ENCODE measurements around the gene LOXHD1.

Gene LOXHD1

DNA sequence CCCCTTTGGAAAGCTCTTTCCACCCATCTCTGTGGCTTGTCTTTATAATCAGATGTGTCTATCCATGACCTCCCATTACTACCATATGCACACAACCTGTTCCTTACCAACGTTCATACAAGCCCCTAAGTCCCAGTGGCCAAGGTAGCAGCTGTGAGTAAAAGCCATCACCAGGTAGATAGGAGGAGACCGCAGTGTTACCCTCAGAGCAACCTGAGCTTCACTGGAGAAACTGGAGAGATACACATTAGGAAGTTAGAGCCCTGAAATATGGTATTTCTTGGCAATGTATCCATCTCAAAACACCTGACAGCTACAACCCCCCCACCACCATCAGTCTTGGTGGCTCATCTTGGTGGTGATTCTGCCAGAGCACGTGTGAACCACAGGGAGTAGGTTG lies 26.0 kb downstream of the LOXHD1 start:
- H3K4me1 ChIP-seq (ENCODE audit: insufficient read depth, low read length) = no peaks in the 10 kb centered on the region
- H3K4me3 ChIP-seq (ENCODE audit: low read length) = no peak overlapping the region
- H2AFZ ChIP-seq (ENCODE audit: low read depth, low read length) = no peak overlapping the region
- H3K27me3 ChIP-seq (ENCODE audit: insufficient read depth, low read length) = no peaks in the 10 kb centered on the region
- no peaks in the 10 kb centered on the region for H3K9me3 ChIP-seq (ENCODE audit: low read length)
- H3K36me3 ChIP-seq (ENCODE audit: insufficient read depth, low read length) = no peaks in the 10 kb centered on the region

DNA sequence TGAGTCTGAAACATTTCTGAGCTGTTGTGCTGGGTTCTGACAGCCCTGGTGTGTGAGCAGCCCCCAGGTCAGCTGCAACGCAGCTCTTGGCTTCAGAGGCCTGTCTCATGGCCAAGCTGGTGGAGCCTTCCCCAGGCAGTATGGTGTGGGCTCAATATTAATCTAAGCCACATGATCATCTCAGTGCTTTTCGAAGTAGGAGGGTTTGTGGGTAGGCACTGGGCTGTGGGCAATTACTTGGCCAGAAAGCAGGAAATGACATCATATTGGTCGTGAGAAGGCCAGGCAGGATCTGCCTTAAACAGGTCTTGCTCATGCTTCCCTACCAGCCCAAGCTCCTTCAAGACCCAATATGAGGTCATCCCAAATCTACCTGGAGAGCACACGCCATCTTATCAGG lies 26.9 kb downstream of the LOXHD1 start:
- Histone ChIP-seq H3K4me3 (ENCODE audit: low read length) (no peak overlapping the region), H2AFZ (ENCODE audit: low read depth, low read length) (no peak overlapping the region), H3K27me3 (ENCODE audit: insufficient read depth, low read length) (no peaks in the 10 kb centered on the region), H3K9me3 (ENCODE audit: low read length) (no peaks in the 10 kb centered on the region), H3K4me1 (ENCODE audit: insufficient read depth, low read length) (no peaks in the 10 kb centered on the region), H3K36me3 (ENCODE audit: insufficient read depth, low read length) (no peaks in the 10 kb centered on the region)

DNA sequence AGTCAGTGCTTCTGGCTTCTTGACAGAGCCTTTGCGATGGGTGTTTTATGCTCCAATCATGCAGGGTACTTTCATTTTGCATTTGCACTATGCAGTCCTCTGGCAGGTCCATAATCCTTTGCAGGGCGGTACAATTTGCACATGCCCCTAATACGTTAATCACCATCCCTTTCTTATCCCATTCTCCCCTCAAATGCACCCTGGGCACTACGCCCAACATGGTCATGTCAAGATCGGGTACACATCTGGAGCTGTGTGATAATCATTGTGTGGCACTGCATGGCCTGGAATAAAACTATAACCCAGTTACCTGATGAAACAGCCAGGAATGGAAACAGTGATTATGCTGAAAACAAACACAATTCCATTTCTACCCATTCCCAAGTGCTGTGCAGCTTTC lies 27.7 kb downstream of the LOXHD1 start:
- no peaks in the 10 kb centered on the region for H3K27me3 ChIP-seq (ENCODE audit: insufficient read depth, low read length)
- H3K9me3 ChIP-seq (ENCODE audit: low read length) = no peaks in the 10 kb centered on the region
- no peaks in the 10 kb centered on the region for H3K4me1 ChIP-seq (ENCODE audit: insufficient read depth, low read length)
- no peak overlapping the region for H3K4me3 ChIP-seq (ENCODE audit: low read length)
- H3K36me3 ChIP-seq (ENCODE audit: insufficient read depth, low read length) = no peaks in the 10 kb centered on the region
- no peak overlapping the region for H2AFZ ChIP-seq (ENCODE audit: low read depth, low read length)

DNA sequence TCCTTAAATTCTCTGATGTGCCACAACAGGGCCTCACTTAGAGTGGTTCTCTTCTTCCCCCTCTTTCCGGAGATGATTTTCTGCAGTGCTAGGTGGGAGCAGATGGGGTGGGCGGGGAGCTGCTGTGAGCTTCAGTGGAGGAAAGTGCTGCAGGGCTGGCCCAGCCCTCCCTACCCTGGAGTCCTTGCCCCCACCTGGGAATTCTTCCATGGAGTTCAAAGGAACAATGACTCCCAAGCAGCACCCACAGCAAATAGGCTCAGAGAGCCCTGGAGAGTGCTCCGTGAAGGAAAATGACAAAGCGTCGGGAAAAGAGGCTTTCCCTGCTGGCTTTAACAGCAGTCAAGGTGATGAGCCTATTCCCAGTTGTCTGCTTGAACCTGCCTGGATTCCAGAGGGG lies 28.8 kb downstream of the LOXHD1 start:
- Histone ChIP-seq H3K36me3 (ENCODE audit: insufficient read depth, low read length) (no peaks in the 10 kb centered on the region), H2AFZ (ENCODE audit: low read depth, low read length) (no peak overlapping the region), H3K27me3 (ENCODE audit: insufficient read depth, low read length) (no peaks in the 10 kb centered on the region), H3K4me1 (ENCODE audit: insufficient read depth, low read length) (no peaks in the 10 kb centered on the region), H3K4me3 (ENCODE audit: low read length) (no peak overlapping the region), H3K9me3 (ENCODE audit: low read length) (no peaks in the 10 kb centered on the region)

DNA sequence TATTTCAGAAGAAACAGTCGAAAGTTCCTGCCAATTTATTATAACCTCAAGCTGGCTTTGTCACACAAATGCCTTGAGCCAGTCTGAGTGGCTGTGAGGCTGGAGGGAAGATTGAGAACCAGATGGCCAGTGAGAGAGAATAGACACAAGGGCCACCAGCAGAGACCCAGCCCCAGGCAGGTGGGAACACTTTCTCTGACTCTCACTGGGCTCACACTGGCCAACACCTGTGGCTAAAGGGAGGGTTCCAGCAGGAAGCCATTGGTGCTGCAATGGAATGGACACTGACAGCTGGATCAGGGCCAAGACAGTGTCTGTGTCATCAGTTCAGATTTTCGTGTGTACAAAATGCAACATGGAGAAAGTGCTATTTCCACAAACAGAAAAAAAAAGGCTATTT lies 29.9 kb downstream of the LOXHD1 start:
- no peaks in the 10 kb centered on the region for H3K4me1 ChIP-seq (ENCODE audit: insufficient read depth, low read length)
- no peaks in the 10 kb centered on the region for H3K36me3 ChIP-seq (ENCODE audit: insufficient read depth, low read length)
- H3K4me3 ChIP-seq (ENCODE audit: low read length) = no peak overlapping the region
- no peak overlapping the region for H2AFZ ChIP-seq (ENCODE audit: low read depth, low read length)
- no peaks in the 10 kb centered on the region for H3K27me3 ChIP-seq (ENCODE audit: insufficient read depth, low read length)
- no peaks in the 10 kb centered on the region for H3K9me3 ChIP-seq (ENCODE audit: low read length)

DNA sequence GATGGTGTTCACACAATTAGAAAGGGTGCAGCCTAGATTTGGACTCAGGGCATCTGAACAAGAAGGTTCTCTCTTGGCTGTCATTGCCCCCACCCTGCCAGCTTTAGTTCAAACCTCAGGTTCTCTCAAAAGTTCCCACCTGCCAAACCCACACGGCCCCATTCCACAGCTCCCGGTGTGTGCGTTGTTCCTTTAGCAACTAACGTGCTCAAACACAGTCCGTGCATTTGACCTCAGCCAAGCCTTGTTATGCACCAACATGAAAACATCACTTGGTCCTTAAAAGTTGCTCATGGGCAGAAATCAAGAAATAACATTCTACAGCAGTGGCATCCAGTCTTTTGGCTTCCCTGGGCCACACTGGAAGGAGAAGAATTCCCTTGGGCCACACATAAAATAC lies 32.0 kb downstream of the LOXHD1 start:
- no peak overlapping the region for H2AFZ ChIP-seq (ENCODE audit: low read depth, low read length)
- no peak overlapping the region for H3K4me3 ChIP-seq (ENCODE audit: low read length)
- H3K9me3 ChIP-seq (ENCODE audit: low read length) = no peaks in the 10 kb centered on the region
- peaks cover 3% of the 10 kb centered on the region for H3K27me3 ChIP-seq (ENCODE audit: insufficient read depth, low read length)
- H3K36me3 ChIP-seq (ENCODE audit: insufficient read depth, low read length) = no peaks in the 10 kb centered on the region
- H3K4me1 ChIP-seq (ENCODE audit: insufficient read depth, low read length) = no peaks in the 10 kb centered on the region

DNA sequence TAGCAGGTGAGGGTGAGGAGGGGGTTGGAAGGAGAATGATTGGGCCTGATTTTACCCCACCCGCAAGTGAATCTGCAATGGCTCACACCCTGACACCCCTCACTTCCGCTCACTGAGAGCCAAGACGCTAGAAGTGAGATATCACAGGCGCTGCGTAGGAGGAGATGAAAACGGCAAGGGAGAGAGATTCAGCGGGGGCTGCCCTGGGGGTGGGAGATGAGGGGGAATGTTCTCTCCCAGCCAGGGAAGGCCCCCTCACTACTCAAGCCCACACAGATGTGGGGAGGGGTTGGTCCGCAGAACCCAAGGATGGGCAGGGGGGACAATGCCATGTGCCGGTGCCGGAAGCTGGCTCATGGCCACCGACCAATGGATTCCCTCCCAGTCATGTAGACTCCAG lies 32.9 kb downstream of the LOXHD1 start:
- no peaks in the 10 kb centered on the region for H3K9me3 ChIP-seq (ENCODE audit: low read length)
- no peak overlapping the region for H2AFZ ChIP-seq (ENCODE audit: low read depth, low read length)
- no peaks in the 10 kb centered on the region for H3K36me3 ChIP-seq (ENCODE audit: insufficient read depth, low read length)
- peaks cover 5% of the 10 kb centered on the region for H3K27me3 ChIP-seq (ENCODE audit: insufficient read depth, low read length)
- no peak overlapping the region for H3K4me3 ChIP-seq (ENCODE audit: low read length)
- H3K4me1 ChIP-seq (ENCODE audit: insufficient read depth, low read length) = no peaks in the 10 kb centered on the region

DNA sequence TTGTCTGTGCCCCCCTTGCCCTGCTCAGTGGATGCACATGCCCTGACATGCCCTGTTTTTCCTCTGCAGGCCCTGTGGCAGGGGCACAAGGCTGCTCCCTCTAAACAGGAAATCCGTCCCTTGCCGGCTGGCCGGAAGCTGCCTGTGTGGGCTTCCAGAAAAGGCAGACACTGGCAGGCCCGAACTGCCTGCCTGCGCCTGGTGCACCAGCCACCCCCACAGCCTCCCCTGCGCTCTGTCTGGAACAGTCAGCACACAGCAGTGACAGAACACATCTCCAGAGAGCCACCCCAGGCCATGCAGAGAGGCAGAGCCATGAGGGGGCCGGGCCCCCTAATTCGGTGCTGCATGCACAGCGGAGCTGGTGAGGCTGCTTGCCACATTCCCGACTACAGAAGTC lies 33.5 kb downstream of the LOXHD1 start:
- Histone ChIP-seq H2AFZ (ENCODE audit: low read depth, low read length) (no peak overlapping the region), H3K4me3 (ENCODE audit: low read length) (no peak overlapping the region), H3K4me1 (ENCODE audit: insufficient read depth, low read length) (no peaks in the 10 kb centered on the region)

DNA sequence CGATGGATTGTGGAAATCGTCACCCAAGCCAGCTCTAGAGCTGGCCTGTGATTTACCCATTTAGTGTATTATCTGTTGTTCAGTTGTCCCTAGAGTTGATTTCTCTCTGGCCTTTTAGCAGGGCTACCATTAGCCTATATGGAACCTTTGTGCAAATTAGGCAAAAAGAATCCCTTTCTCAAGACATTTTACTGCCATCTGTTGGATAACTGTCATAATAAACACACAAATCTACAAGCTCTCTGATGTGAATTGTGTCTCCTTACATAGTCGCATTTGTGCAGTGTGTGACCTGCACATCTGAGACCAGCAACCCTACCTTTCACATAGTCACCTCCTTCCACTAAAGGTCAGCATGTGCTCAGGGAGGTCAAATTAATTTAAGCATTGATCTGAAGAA lies 34.0 kb downstream of the LOXHD1 start:
- H3K4me3 ChIP-seq (ENCODE audit: low read length) = no peak overlapping the region
- no peak overlapping the region for H2AFZ ChIP-seq (ENCODE audit: low read depth, low read length)
- peaks cover 5% of the 10 kb centered on the region for H3K27me3 ChIP-seq (ENCODE audit: insufficient read depth, low read length)
- no peaks in the 10 kb centered on the region for H3K36me3 ChIP-seq (ENCODE audit: insufficient read depth, low read length)
- H3K9me3 ChIP-seq (ENCODE audit: low read length) = no peaks in the 10 kb centered on the region
- H3K4me1 ChIP-seq (ENCODE audit: insufficient read depth, low read length) = no peaks in the 10 kb centered on the region

More for the DNA sequence above, 33.5 kb downstream of the LOXHD1 start:
- H3K27me3 ChIP-seq (ENCODE audit: insufficient read depth, low read length) = peaks cover 5% of the 10 kb centered on the region
- no peaks in the 10 kb centered on the region for H3K36me3 ChIP-seq (ENCODE audit: insufficient read depth, low read length)
- no peaks in the 10 kb centered on the region for H3K9me3 ChIP-seq (ENCODE audit: low read length)

DNA sequence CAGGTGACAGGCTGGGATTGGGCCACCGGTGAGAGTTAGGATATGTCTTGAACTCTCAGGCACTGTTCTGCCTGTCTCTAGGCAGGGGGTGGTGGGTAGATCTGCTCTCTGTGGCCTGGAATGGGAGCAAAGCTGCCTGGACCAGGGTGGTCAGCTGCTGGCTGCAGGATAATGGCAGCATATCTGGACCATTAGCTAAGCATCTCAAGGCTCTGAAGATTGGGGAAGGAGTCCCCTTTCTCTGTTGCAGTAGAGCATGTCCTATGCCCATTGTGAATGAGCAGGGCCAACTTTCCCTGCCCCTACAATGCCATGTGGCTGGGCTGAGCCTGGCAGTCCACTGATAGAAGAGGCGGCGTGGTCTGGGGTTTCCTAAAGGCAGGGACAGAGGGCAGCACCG lies 34.6 kb downstream of the LOXHD1 start:
- H2AFZ ChIP-seq (ENCODE audit: low read depth, low read length) = no peak overlapping the region
- H3K27me3 ChIP-seq (ENCODE audit: insufficient read depth, low read length) = peaks cover 5% of the 10 kb centered on the region
- H3K9me3 ChIP-seq (ENCODE audit: low read length) = no peaks in the 10 kb centered on the region
- H3K4me3 ChIP-seq (ENCODE audit: low read length) = no peak overlapping the region
- no peaks in the 10 kb centered on the region for H3K36me3 ChIP-seq (ENCODE audit: insufficient read depth, low read length)
- no peaks in the 10 kb centered on the region for H3K4me1 ChIP-seq (ENCODE audit: insufficient read depth, low read length)

DNA sequence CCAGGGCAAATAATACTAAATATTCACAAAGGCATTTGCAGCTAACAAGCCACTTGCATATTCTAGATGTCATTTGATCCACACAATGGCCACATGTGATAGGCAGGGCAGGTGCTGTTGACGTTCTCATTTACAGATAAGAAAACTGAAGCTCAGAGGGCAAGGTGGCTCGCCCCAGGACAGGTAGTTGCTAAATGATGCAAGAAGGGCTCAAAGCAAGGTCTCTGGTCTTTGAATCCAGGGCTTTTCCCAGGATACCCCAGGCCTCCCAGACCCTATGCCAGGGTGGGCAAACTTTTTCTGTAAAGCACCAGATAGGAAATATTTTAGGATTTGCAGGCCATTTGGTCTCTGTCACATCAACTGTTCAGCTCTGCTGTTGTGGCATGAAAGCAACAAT lies 35.1 kb downstream of the LOXHD1 start:
- H2AFZ ChIP-seq (ENCODE audit: low read depth, low read length) = no peak overlapping the region
- H3K36me3 ChIP-seq (ENCODE audit: insufficient read depth, low read length) = no peaks in the 10 kb centered on the region
- H3K9me3 ChIP-seq (ENCODE audit: low read length) = no peaks in the 10 kb centered on the region
- H3K4me1 ChIP-seq (ENCODE audit: insufficient read depth, low read length) = no peaks in the 10 kb centered on the region
- H3K4me3 ChIP-seq (ENCODE audit: low read length) = no peak overlapping the region
- peaks cover 5% of the 10 kb centered on the region for H3K27me3 ChIP-seq (ENCODE audit: insufficient read depth, low read length)

DNA sequence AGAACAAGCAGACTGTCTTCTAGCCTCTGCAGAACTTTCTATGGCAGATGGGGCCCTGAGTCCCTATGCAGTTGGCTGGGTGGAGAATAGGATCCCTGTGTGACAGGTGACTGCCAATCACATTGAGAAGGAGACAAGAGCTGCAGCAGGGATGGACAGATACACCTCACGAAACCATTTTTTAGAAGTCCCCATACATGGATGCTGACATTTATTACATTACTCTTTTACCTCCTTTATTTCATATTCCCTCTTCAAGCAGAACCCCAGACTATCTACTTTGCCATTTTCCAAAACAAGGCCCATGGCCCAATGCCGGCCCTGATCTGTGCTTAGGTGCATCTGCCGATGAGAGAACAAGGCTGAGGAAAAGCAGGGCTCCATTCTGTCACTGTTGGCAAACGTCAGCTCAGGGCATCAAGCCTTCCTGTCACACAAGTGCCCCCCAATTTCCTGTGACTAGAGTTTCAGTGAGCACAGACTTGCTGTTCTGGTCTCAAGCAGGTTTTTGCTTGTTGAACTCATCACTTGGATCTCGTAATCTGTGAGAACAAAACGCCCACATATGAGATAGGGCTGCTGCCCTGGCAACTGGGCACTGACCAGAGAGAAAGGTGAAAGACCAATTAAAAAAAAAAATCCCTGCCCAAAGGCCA lies 35.8 kb downstream of the LOXHD1 start:
- Histone ChIP-seq H3K36me3 (ENCODE audit: insufficient read depth, low read length) (no peaks in the 10 kb centered on the region), H2AFZ (ENCODE audit: low read depth, low read length) (no peak overlapping the region), H3K4me1 (ENCODE audit: insufficient read depth, low read length) (no peaks in the 10 kb centered on the region), H3K27me3 (ENCODE audit: insufficient read depth, low read length) (peaks cover 5% of the 10 kb centered on the region), H3K9me3 (ENCODE audit: low read length) (no peaks in the 10 kb centered on the region), H3K4me3 (ENCODE audit: low read length) (no peak overlapping the region)

DNA sequence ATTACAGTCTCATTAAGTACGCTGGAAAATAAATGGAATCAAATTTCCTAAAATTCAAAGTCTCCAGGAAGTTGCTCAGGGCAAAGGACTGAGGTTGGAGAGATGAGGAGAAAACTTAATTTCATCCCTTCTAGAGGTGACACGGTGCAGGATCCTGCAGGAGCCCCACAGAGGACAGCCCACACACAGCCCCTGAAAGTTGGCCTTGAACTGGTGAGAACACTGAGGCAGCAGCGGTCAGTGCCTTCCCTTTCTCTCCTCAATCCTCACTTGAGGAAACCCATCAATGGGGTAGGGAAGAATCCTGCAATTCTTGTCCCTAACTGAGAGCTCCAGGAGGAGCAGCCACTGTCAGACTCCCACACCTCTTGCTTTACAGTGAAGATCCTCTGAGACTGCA lies 37.5 kb downstream of the LOXHD1 start:
- Histone ChIP-seq H2AFZ (ENCODE audit: low read depth, low read length) (no peak overlapping the region), H3K36me3 (ENCODE audit: insufficient read depth, low read length) (no peaks in the 10 kb centered on the region), H3K9me3 (ENCODE audit: low read length) (no peaks in the 10 kb centered on the region), H3K4me3 (ENCODE audit: low read length) (no peak overlapping the region), H3K4me1 (ENCODE audit: insufficient read depth, low read length) (no peaks in the 10 kb centered on the region), H3K27me3 (ENCODE audit: insufficient read depth, low read length) (peaks cover 5% of the 10 kb centered on the region)

DNA sequence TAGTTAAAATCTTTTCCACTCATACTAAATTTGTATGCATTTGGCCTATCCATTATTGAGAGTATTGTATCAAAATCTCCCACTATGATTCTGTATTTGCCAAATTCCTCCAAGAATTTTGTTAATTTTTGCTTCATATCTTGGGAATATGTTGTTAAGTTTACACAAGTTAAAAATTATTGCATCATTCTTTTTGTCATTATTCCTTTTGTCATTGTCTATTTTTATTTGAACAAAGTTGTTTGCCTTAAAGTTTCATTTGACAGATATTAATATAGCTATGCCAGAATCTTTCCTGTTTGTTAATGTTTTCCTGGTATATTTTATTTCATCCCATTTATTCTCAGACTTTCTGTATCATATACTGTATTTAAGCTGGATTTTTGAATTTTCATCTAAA lies 41.3 kb downstream of the LOXHD1 start:
- no peak overlapping the region for H2AFZ ChIP-seq (ENCODE audit: low read depth, low read length)
- no peaks in the 10 kb centered on the region for H3K36me3 ChIP-seq (ENCODE audit: insufficient read depth, low read length)
- peaks cover 8% of the 10 kb centered on the region for H3K27me3 ChIP-seq (ENCODE audit: insufficient read depth, low read length)
- H3K4me3 ChIP-seq (ENCODE audit: low read length) = no peak overlapping the region
- H3K4me1 ChIP-seq (ENCODE audit: insufficient read depth, low read length) = no peaks in the 10 kb centered on the region
- no peaks in the 10 kb centered on the region for H3K9me3 ChIP-seq (ENCODE audit: low read length)

All from neuron (in vitro differentiated cells).